Measurements from ENCODE around the gene PSMD3.

- TF ChIP-seq CTCF (IDR thresholded peaks at IDR 0.05) (no peak), EP300 (IDR thresholded peaks at IDR 0.05) (no peak), POLR2A (IDR thresholded peaks at IDR 0.05) (no peak)
Observed at GRCh38 chr17:39953471-39953888, 27.1 kb upstream of the PSMD3 start.

Data from upper lobe of left lung (tissue), 4 donors.